Sigmoid colon (tissue), 4 donors: Measurements from ENCODE around the gene CDNF.

Experiments
- EP300 ChIP-seq, 4 donors: sonication (generic); formaldehyde crosslinking; IDR thresholded peaks; one replicate each; pipeline ENCODE4 v1.6.1; 2017; ENCODE audit warnings: antibody characterized with exemption in 4 of 4
- POLR2A ChIP-seq, 2 donors: fragments of 450-650 bp; IDR thresholded peaks; one replicate each; pipeline ENCODE4 v1.6.1; 2016; ENCODE audit warnings: antibody characterized with exemption in 2 of 2, mild to moderate bottlenecking in 2 of 2, moderate library complexity in 2 of 2
- POLR2AphosphoS5 ChIP-seq, 4 donors: sonication (generic); formaldehyde crosslinking; IDR thresholded peaks; one replicate each; pipeline ENCODE4 v1.6.1; 2017; ENCODE audit warnings: antibody characterized with exemption in 4 of 4
- TF ChIP-seq, protein P1 (sequence below), 4 experiments: fragments of 450-650 bp in 3 of 4; fragments of 200-600 bp in 1 of 4; IDR thresholded peaks; one replicate each; pipeline ENCODE4 v1.5.1; 2016 to 2019; ENCODE audit warnings: antibody characterized with exemption in 4 of 4, mild to moderate bottlenecking in 3 of 4, moderate library complexity in 2 of 4

DNA sequence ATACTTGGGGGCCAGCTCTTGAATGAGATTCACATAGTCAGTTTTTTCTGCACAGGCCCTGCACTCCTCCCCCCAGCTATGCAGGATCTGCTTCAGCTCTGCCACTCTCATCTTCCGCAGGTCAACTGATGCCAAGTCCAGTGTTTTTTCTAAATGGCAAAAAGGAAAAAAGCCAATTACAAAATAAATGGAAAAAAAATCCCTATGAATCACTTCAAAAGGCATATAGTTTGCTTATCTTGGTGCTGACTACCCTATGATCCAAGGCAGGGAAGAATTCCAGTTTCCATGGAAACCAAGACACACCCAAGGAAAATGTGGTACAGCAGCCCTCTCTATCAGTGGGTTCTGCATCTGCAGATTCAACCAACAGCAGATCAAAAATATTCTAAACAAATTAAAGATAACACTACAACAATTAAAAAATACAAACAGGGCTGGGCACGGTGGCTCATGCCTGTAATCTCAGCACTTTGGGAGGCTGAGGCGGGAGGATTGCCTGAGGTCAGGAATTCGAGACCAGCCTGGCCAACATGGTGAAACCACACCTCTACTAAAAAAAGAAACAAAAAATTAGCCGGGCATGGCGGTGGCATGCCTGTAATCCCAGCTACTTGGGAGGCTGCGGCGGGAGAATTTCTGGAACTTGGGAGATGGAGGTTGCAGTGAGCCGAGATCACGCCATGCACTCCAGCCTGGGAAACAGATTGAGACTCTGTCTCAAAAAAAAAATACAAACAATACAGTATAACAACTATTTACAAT is 17.6 kb downstream of the CDNF start:
- TF ChIP-seq, protein P1, sequence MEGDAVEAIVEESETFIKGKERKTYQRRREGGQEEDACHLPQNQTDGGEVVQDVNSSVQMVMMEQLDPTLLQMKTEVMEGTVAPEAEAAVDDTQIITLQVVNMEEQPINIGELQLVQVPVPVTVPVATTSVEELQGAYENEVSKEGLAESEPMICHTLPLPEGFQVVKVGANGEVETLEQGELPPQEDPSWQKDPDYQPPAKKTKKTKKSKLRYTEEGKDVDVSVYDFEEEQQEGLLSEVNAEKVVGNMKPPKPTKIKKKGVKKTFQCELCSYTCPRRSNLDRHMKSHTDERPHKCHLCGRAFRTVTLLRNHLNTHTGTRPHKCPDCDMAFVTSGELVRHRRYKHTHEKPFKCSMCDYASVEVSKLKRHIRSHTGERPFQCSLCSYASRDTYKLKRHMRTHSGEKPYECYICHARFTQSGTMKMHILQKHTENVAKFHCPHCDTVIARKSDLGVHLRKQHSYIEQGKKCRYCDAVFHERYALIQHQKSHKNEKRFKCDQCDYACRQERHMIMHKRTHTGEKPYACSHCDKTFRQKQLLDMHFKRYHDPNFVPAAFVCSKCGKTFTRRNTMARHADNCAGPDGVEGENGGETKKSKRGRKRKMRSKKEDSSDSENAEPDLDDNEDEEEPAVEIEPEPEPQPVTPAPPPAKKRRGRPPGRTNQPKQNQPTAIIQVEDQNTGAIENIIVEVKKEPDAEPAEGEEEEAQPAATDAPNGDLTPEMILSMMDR (IDR thresholded peaks at IDR 0.05): no peak
- TF ChIP-seq EP300 (IDR thresholded peaks at IDR 0.05): no peak
- no peak for TF ChIP-seq POLR2A (IDR thresholded peaks at IDR 0.05)
- TF ChIP-seq POLR2AphosphoS5 (IDR thresholded peaks at IDR 0.05): no peak
